GM19043 (cell line): Measurements from ENCODE around the gene MIER3.
"Not testable (repeated sequence)": the region's sequence is repeated elsewhere in the genome, so short reads cannot be mapped to it uniquely, and the experiment has no call there.

Experiments
- ATAC-seq: cut with Tn5 transposase; IDR thresholded peaks from one replicate; pipeline ENCODE4 v1.9.1; 2021; ENCODE audit warnings: low read depth; ENCODE audit not compliant: unreplicated experiment

The MIER3 gene, protein sequence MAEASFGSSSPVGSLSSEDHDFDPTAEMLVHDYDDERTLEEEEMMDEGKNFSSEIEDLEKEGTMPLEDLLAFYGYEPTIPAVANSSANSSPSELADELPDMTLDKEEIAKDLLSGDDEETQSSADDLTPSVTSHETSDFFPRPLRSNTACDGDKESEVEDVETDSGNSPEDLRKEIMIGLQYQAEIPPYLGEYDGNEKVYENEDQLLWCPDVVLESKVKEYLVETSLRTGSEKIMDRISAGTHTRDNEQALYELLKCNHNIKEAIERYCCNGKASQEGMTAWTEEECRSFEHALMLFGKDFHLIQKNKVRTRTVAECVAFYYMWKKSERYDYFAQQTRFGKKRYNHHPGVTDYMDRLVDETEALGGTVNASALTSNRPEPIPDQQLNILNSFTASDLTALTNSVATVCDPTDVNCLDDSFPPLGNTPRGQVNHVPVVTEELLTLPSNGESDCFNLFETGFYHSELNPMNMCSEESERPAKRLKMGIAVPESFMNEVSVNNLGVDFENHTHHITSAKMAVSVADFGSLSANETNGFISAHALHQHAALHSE

DNA sequence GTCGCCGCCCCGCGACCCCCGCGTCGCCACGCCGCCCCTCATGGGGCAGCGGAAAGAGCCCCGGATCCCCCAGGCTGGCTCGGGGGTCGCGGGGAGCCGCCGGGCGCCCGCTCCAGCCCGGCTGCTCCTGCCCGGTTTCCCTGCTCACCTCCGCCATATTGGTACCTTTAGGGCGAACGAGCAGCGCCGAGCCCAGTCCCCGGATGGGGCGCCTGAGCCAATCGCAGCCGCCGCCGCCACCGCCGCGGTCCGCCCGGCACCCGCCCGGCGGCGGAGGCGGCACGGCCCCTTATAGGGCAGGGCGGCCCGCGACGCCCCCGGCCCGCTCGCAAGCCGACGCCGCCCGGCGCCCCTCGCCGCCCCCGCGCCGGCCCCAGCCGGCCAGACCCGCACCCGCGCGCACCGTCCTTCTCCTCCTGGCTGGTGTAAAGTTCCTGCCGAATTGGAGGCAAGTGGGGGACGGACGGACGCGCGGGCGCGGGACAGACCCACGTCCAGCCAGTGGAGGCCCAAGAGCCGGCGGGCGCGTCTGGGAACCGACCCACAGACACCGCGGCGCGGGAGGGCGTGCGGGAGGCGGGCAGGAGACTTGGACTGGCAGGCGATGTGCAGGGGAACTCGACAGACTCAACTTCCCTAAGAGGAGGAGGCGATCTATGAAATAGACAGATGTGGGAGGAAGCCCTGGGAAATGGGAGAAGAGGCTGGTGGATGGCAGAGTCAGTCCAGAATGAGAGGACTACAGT, at the start of gene MIER3:
TSS of gene MIER3 (minus strand) at position 178 of the 746 bp plus-strand sequence. CDS start at position 157, 21 bp downstream.
- peak; percentile 84 for ATAC-seq

DNA sequence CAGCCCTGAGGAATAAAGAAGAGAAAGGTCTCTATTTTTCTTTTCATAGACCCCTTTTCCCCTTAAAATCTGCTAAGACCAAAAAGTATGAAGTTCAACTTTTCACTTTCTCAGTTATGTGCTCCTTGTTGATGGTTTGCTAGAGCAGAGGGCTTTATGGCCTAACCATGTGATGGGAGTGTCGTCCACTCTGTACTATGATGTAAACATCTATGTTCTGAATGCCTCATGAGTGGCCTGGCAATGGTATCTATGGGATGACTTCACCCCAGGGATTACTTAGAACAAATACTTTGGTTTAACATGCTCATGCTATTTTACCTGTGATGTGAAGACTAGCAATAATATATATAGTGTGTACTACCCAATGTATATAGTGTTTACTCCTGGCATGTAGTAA, 43.7 kb upstream of the MIER3 start:
- no peak for ATAC-seq

DNA sequence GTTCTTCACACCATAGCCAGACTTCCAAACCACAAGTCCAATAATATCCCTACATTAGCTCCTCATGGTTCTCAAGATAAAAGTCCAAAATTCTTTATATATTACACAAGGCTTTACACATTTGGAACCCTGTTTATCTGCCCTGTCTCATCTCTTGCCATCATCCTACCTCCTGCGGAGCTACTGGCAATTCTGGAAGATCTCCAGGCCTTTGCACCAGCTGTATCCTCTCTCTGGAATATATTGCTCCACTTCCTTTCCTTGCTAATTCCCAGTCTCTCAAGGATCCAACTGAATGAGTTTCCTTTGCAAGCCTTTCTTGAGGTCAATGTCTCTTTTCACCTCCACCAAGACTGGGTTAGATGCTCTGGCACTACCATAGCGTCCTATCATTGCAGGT, 41.3 kb upstream of the MIER3 start:
- no peak for ATAC-seq

DNA sequence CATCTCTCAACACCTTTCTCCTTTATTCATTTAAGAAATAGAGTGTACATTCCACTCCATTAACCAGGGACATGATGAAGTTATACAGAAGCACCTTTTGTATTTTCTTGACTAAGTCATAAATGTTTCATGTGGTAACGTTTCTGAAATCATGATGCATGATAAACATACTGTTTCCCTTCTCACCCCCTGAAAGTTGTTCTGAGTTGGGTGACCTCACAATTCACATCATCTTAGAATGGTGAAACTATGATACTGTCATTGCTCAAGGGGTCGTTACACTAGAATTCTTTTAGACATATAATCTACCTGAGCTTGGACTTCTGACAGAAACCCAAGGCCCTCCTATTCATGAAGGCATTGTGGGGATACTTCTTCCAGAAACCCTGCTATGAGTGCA, 37.8 kb upstream of the MIER3 start:
- no peak for ATAC-seq

DNA sequence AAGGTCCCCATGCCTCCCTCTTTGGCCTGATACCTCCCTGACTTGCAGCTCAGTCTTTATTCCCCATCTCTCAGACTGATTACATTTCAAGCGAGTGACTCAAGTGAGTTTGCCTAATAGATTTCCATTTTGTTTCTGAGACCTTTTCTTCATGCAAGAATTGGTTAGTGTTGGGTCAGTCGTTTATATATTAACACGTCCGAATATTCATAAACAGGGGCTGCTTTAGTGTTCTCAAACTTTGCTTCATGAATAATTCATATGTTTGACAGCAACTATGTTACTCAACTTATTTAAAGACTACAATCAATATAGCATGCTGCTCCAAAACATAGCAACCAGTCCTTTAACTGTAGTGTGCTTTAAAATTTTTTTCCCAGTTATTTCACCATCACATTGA, 36.6 kb upstream of the MIER3 start:
- no peak for ATAC-seq

DNA sequence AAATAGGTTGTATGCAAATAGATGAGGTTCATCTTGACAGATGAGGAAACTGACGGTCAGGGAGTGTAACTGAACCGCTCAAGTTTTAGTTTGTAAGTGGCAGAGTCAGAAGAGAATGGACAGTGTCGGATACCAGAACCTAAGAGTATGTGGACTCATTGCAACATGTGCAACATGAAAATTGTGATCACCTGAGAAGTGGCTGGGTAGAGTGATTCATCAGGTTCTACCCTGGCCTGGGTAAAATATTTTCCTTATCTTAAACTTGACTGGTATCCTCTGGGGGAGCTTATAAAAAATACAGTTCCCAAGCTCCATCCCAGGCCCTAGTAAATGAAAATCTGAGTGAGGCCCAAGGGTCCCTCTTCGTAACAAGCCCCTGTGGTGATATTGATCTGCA, 35.2 kb upstream of the MIER3 start:
- no peak for ATAC-seq

DNA sequence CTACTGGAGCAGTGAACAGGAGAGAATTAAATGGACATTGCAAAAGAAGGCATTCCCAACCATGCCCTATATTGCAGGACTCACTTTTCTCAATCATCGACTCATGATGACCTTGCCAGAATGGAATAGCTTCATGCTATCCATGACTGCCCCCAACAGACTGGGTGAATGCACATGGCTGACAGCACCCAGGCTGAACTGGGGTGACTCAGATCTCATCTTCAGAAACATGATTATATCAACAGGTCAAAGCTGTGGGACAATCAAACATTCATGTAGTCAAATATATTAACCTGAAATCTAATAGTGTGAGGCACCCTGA, 34.7 kb upstream of the MIER3 start:
- ATAC-seq, result peak; percentile 35

DNA sequence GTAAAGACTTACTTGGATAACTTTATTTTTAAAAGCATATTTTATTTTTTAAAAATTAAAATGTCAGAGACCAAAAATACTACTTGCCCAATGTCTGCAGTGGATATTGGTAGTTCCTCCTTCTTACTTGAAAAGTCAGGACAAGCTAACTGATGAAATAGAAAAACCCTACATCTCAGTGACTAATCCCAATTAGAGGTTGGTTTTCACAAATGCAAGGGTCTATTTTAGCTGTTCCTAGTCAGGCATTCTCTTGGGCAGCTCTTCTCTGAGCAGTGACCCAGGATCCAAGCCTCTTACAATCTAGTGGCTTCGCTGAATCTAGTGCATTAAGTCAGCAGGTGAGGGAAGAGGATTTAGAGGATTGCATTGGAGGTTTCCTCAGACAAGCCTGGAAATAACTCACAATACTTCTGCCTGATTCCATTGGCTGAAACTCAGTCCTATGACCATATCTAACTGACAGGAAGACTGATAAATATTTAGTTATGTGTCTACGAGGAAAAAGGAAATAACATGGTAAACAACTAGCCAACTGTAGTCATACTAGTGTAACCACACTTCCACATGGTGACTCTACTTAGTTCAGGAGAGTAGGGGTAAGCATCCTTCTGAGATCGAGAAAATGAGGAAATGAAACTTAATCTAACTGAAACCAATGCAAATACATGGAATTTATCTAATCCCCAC, 34.2 kb upstream of the MIER3 start:
- ATAC-seq, result peak; percentile 47

DNA sequence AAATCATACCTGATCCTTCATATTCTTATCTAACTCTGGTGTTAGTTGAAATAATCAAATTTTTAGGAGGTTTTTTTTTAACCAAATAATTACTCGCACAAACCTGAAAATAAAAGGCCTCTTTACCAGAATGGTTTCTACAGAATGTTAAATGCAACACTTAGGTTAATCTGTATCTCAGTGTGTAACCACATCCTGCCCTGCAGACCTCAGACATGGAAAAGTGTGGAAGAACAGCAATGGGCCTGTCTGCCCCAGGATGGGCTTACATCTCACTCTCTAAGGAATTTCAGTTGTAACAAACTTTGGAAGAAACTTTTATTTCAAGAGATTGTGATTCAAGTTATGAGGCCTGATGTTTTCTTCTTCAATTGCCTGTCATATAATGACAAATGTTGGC, 32.5 kb upstream of the MIER3 start:
- no peak for ATAC-seq

DNA sequence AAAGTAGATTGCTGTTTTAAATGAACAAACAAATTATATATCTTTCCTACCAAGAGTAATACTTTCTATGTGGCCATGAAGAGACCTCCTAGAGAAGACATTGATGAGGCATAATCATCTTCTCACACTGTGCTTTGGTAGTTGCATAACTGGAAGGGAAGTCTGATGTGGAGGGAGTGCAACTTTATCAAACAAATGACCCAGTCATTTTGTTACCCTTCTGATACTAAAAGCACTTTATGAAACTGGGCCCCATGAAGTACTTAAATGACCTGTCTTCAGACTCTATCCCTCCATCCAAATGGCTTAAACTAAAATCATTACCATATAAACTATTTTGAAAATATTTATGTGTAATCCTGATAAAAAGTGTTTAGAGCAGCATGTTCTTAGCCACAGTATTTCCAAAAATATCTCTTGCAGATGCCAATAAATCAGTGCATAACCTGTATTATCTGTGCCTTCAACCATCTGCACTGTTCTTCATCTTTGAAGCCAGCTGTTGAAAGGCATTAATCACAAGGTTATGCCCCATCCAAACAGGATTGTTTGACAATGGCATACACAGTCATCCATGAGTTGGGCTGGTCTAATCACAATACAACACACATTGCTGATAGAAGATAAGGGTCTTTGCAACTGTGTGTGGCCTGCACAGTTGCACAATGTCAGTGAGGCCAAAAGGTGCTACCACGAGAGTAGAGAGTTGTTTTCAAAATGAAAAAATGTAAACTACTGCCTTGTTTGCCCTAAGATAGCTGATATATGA, 31.9 kb upstream of the MIER3 start:
- no peak for ATAC-seq

DNA sequence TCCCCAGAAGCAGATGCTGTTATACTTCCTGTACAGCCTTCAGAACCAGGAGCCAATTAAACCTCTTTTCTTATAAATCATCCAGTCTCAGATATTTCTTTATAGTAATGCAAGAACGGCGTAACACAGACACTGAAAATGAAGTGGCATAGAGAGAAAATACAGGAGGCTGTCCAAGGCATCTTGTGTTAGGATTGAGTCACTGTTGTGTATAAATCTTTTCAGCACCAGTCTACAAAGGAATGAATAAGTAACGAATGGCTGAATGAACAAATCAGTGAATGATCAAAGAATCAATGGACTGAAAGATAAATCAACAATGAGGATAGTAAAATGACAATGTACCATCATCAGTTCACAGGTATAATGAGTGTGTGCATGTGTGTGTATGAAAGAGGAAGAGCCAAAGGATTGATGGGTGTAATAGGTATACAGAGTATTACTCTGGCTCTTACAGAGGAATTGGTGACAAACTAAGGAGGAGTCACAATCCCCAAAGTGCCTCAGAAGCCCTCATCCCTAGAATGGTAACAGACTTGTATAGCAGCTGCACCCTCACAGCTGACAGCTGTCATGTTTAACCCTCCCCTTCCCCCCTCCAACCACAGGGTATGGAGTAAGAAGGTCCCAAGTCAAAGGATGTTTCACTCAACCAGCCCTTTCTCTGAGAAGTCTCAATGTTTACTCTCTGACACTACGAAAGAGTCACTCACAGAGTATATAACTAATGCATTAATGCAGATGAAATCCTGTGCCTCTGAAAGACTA, 29.8 kb upstream of the MIER3 start:
- ATAC-seq, result no peak

DNA sequence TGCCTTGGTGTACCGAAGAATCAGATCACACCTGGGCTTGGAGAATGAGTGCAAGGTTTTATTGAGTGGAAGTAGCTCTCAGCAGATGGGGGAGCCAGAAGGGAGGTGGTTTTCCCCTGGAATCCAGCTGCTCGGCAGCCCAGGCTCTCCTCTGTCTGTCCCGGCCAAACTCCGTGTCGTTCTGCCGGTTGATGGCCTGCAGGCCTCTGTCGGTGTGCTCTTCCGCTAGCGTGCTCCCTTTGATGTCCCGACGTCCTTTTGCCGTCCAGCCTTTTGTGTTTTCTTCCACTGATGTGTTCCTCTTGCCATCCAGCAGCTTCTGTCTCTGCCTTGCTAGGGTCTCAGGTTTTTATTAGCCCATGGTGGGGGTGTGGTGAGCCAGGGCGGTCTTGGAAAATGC, 28.0 kb upstream of the MIER3 start:
- no peak for ATAC-seq

DNA sequence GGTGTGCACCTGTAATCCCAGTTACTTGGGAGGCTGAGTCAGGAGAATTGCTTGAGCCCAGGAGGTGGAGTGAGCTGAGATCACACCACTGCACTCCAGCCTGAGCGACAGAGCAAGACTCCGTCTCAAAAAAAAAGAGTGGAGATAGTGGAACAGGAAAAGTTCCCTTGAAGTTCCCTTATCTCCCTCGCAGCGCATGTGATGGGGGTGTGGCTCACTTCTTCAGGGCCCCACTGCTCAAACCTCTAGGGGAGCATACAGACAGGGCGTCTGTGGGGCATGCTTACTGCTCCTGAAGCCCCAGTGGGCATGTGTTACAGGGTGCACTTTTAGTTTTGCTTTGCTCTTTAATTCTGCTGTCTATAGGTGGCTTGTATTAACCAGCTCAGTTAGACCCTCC, 27.6 kb upstream of the MIER3 start:
- ATAC-seq, result not testable (repeated sequence)

DNA sequence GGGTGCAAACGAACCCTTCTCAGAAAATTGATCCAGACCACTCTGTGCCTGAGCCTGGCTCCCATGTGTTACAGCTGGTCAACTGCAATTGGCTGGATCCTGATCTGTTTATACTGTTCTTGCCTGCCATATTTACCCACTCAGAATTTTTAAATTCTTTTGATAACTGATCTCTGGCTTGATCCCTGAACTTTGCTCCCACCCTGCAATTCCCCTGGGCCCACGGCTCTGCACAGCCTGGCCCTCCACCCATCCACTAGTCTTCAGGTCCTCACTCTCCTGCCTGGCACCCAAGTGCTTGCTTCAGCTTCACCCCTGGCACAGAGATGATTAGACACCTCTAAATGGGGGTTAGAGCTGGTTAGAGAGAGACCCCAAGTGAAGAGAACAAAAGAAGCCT, 25.9 kb upstream of the MIER3 start:
- ATAC-seq, result no peak

DNA sequence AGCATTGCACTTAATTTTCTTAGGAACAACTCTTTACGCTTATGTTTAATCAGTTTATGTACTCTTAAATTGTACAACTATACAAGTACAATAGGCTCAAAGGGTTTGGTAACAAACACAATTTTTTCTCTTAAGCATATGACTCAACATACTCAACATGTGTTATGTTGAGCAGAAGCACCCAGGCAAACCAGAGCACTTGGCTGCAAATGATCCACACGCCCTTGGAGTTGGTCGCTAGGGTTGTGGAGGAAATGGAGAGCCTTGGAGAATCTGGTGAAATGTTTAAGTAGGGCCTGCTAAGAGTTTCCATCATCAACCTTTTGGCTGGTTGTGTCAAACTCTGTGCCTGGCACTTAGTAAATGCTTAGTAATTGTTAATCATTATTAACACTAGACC, 25.1 kb upstream of the MIER3 start:
- ATAC-seq, result no peak

DNA sequence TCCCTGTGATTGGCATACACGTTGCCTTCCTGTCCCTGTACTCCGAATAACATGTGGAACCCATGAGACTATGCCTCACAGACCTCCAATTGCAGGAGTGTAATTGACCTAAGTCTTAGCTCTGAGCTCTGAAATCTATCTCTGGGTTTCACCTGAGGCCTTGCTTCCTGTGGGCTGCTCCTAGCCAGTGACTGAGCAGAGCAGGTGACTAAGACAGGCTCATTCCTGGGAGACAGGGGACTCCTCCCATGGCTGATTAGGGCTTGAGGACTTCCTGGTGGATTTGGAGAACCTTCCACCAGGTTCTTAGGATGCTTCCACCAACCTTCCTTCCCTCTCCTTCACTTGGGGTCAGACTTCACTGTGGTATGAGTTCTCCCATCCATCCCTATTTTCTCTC, 22.3 kb upstream of the MIER3 start:
- no peak for ATAC-seq

DNA sequence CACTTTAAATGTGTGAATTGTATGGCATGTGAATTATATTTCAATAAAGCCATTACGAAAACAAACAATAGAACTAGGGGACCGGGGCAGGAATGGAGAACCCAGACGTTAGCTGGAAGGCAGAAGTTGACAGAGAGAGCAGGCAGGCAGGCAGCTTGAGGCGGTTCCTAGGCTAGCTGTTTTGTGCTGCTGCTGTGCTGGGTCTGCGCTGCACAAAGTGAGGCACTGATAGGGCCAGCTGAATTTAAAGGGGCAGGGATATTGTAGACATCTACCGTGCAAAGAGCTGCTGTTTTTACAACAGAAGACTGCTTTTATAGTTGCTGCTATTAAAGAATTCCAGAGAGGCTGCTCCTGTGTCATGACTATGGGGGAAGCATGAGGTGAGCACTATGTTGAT, 21.6 kb upstream of the MIER3 start:
- no peak for ATAC-seq

DNA sequence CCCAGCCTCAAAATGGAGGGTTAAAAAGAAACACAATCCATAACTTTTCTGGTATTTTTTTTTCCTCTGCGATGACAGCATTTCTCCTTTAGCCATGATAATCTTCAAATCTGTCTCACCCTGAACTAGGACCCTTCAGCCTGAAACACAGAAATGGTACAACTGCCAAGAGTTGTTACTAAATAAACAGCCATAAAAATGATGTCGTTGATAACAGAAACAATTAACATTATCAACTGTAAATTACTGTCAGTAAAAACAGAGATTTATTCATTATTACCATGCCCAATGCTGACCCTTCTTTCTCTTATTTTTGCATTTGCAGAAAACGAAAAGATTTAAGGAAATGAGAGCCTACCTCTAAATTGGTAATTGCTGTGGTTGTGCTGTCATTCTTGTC, 19.4 kb upstream of the MIER3 start:
- no peak for ATAC-seq

DNA sequence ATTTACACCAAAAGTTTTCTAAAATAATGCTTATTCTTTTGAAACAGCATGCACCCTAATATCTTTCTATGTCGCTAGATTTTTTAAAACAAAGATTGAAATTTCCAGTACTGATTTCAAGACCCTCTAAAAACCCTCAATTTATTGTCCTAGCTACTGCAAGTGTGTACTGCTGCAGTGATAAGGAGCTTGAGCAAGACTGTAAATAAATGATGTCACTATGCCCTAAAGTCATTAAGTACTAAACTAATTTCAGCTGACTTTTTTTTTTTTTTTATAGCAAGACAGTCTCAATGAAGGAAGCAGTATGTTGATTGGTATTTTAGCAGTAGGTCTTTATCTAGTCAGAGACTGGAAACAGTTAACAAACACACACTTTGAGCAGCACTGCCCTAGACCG, 12.2 kb upstream of the MIER3 start:
- no peak for ATAC-seq

DNA sequence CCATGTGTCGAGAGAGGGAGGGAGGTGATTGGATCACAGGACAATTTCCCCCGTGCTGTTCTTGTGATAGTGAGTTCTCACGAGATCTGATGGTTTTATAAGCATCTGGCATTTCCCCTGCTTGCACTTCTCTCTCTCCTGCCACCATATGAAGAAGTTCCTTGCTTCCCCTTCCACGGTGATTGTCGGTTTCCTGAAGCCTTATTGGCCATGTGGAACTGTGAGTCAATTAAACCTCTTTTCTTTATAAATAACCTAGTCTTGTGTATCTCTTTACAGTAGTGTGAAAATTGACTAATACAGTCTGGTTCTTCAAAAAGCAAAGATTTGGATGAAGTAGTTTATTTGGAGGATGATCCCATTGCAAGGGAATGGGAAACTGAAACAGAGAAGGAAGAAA, 11.3 kb upstream of the MIER3 start:
- no peak for ATAC-seq
